ENCODE measurements around the gene ESAM. TPM values are rescaled to one million over a fixed set of nuclear protein-coding genes. Genes with fewer than 3 reads are reported as not detected.

The ESAM gene
- total RNA-seq, 1 donor from 2014 or later = 0.50 TPM

Other genes with a start within 250 kb of the ESAM start
- gene OR8B12, start 218.6 kb downstream of the ESAM start, total RNA-seq = not detected in 2 replicates
- gene OR8A1, start 192.3 kb downstream of the ESAM start, total RNA-seq = not detected in 2 replicates
- not detected in 2 replicates for gene PANX3, start 150.9 kb downstream of the ESAM start, total RNA-seq
- gene TBRG1, start 139.4 kb downstream of the ESAM start, total RNA-seq = 36.3 and 38.7 TPM in 2 replicates
- gene SIAE, start 88.6 kb downstream of the ESAM start, total RNA-seq = 5.2 and 5.5 TPM in 2 replicates
- gene SPA17, start 88.4 kb downstream of the ESAM start, total RNA-seq = 2.3 and 2.7 TPM in 2 replicates
- gene NRGN, start 22.3 kb downstream of the ESAM start, total RNA-seq = 5.7 and 5.8 TPM in 2 replicates
- 0.18 TPM in 1 of 2 replicates, not detected in the other for gene VSIG2, start 10.0 kb downstream of the ESAM start, total RNA-seq
- gene MSANTD2, start 38.1 kb upstream of the ESAM start, total RNA-seq = 11.9 and 12.8 TPM in 2 replicates
- gene ROBO3, start 103.1 kb upstream of the ESAM start, total RNA-seq = 6.8 and 8.2 TPM in 2 replicates
- gene ROBO4, start 135.6 kb upstream of the ESAM start, total RNA-seq = 0.11 and 0.20 TPM in 2 replicates
- not detected in 2 replicates for gene HEPN1, start 157.0 kb upstream of the ESAM start, total RNA-seq
- gene HEPACAM, start 173.8 kb upstream of the ESAM start, total RNA-seq = not detected in 2 replicates
- 9.3 and 9.5 TPM in 2 replicates for gene CCDC15, start 191.9 kb upstream of the ESAM start, total RNA-seq

Data from T-helper 2 cell treated with Interferon-gamma antibody and Interleukin-4, amounts not matched to agents 100 ng/mL and 5 ng/mL, for 36 hours (primary cell).